PC-9 (cell line): Measurements from ENCODE around the gene SLK. TPM values are rescaled to one million over a fixed set of nuclear protein-coding genes. Genes with fewer than 3 reads are reported as not detected.

Experiments used
- BruUV-seq: library from RNA; stranded (reverse); fragments of 400-500 nt; replicated peaks from 2 replicates; lab custom pipeline; 2021; lab: Mats Ljungman, UMichigan
- CTCF ChIA-PET: fragments of 300-600 bp; sonication (Branson Sonifier 250); formaldehyde crosslinking; loops from one replicate; lab custom pipeline; 2022; ENCODE audit warnings: antibody characterized with exemption; lab: Charles Lee
- POLR2A ChIA-PET: fragments of 300-600 bp; sonication (Branson Sonifier 250); formaldehyde crosslinking; loops from one replicate; lab custom pipeline; 2022; ENCODE audit warnings: antibody characterized with exemption; ENCODE audit not compliant: unreplicated experiment; lab: Charles Lee
- DNase-seq, 2 experiments: peaks; one replicate each; pipeline versions ENCODE4 v3.0.0 to v3.0.0-alpha.2; 2015 to 2022; ENCODE audit warnings: mixed read lengths in 1 of 2
- H2AFZ ChIP-seq: fragments of 200-600 bp; sonication (generic); 2 replicates; pipeline ENCODE4 v1.8.1; 2017; ENCODE audit warnings: antibody characterized with exemption
- H3F3A ChIP-seq: fragments of 200-600 bp; sonication (generic); 2 replicates; pipeline ENCODE4 v1.8.1; 2017; ENCODE audit warnings: antibody characterized with exemption, mild to moderate bottlenecking, low read depth; ENCODE audit not compliant: insufficient read depth
- H3K27ac ChIP-seq: fragments of 200-600 bp; sonication (generic); 2 replicates; pipeline ENCODE4 v1.6.1; 2016; ENCODE audit warnings: mixed run types
- H3K27me3 ChIP-seq: fragments of 200-600 bp; sonication (generic); 2 replicates; pipeline ENCODE4 v1.6.1; 2016; ENCODE audit warnings: low read depth, mixed run types; ENCODE audit not compliant: insufficient read depth
- H3K36me3 ChIP-seq: fragments of 200-600 bp; sonication (generic); 2 replicates; pipeline ENCODE4 v1.6.1; 2016; ENCODE audit warnings: low read depth, mixed run types
- H3K4me1 ChIP-seq: fragments of 200-600 bp; sonication (generic); replicated peaks from 2 replicates; pipeline ENCODE4 v1.6.1; 2016; ENCODE audit warnings: mixed run types; ENCODE audit not compliant: insufficient read depth
- H3K4me2 ChIP-seq: fragments of 200-600 bp; sonication (generic); 2 replicates; pipeline ENCODE4 v1.6.1; 2017; ENCODE audit warnings: mixed run types
- H3K4me3 ChIP-seq: fragments of 200-600 bp; sonication (generic); 2 replicates; pipeline ENCODE4 v1.6.1; 2016; ENCODE audit warnings: mixed run types
- H3K79me2 ChIP-seq: fragments of 200-600 bp; sonication (generic); 2 replicates; pipeline ENCODE4 v1.6.1; 2017; ENCODE audit warnings: low read depth, mixed run types
- H3K9me2 ChIP-seq: fragments of 200-600 bp; sonication (generic); 2 replicates; pipeline ENCODE4 v1.8.1; 2017; ENCODE audit warnings: mild to moderate bottlenecking; ENCODE audit not compliant: insufficient read depth
- H3K9me3 ChIP-seq: fragments of 200-600 bp; sonication (generic); 2 replicates; pipeline ENCODE4 v1.8.1; 2016; ENCODE audit warnings: low read depth; ENCODE audit not compliant: insufficient read depth
- H4K20me1 ChIP-seq: fragments of 200-600 bp; sonication (generic); 2 replicates; pipeline ENCODE4 v1.8.1; 2017; ENCODE audit not compliant: insufficient read depth
- EZH2 ChIP-seq: fragments of 200-600 bp; sonication (generic); IDR thresholded peaks from 2 replicates; pipeline ENCODE4 v1.8.0; 2017; ENCODE audit warnings: antibody characterized with exemption, low read depth
- intact Hi-C: fragments of 100-400 bp; cut with micrococcal nuclease; formaldehyde crosslinking; loops from one replicate; pipeline ENCODE4 v1.10.0; 2022; ENCODE audit not compliant: unreplicated experiment
- total RNA-seq: library from RNA; stranded (reverse); gene quantifications from 2 replicates; pipeline ENCODE4 v1.2.3, GENCODE V29; 2021
- TF ChIP-seq, protein P1 (sequence below): fragments of 200-600 bp; sonication (generic); conservative IDR thresholded peaks from 2 replicates; pipeline ENCODE4 v1.6.1; 2017; ENCODE audit warnings: mixed run types, antibody characterized with exemption, mild to moderate bottlenecking, moderate library complexity

Gene SLK
- total RNA-seq, 1 experiment from 2014 or later, result 30.4 TPM

DNA sequence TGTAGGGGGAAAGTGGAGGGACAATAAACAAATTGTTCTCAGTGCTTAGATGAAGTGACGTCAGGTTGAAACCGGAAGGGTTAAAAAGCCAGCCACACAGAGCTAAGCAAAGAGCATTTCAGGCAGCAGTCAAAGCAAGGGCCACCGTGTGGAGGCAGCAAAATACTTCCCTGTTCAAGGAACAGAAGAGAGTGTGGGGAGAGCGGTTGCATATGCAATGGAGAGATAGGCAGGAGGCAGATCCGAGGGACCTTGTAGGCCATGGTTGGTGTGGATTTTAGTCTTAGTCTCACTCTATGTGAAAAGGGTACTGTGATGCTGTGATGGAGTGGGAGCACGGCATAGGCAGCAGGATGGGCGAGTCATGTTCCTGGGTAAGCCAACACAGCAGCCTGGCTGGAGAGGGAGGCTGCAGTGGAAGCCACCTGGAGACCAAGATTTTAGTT is 45.2 kb upstream of the SLK start:
- H4K20me1 ChIP-seq, result no peaks in the 10 kb centered on the region
- TF ChIP-seq EZH2, result no peak
- TF ChIP-seq, protein P1, sequence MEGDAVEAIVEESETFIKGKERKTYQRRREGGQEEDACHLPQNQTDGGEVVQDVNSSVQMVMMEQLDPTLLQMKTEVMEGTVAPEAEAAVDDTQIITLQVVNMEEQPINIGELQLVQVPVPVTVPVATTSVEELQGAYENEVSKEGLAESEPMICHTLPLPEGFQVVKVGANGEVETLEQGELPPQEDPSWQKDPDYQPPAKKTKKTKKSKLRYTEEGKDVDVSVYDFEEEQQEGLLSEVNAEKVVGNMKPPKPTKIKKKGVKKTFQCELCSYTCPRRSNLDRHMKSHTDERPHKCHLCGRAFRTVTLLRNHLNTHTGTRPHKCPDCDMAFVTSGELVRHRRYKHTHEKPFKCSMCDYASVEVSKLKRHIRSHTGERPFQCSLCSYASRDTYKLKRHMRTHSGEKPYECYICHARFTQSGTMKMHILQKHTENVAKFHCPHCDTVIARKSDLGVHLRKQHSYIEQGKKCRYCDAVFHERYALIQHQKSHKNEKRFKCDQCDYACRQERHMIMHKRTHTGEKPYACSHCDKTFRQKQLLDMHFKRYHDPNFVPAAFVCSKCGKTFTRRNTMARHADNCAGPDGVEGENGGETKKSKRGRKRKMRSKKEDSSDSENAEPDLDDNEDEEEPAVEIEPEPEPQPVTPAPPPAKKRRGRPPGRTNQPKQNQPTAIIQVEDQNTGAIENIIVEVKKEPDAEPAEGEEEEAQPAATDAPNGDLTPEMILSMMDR, result no peak
- no peaks in the 10 kb centered on the region for H3K9me2 ChIP-seq
- H3K4me1 ChIP-seq, result peaks cover 31% of the 10 kb centered on the region
- H3K4me2 ChIP-seq, result no peak overlapping the region
- H3K27ac ChIP-seq, result no peak overlapping the region
- peaks cover 7% of the 10 kb centered on the region for H3K79me2 ChIP-seq
- no peak overlapping the region for H2AFZ ChIP-seq
- no peaks in the 10 kb centered on the region for H3K9me3 ChIP-seq
- no TSS peak for BruUV-seq
- ChIA-PET POLR2A (no interaction called here), CTCF (no interaction called here)
- no peak overlapping the region for H3K4me3 ChIP-seq
- H3K36me3 ChIP-seq, result no peaks in the 10 kb centered on the region
- no peak for DNase-seq
- no peaks in the 10 kb centered on the region for H3K27me3 ChIP-seq
- peaks cover 29% of the 10 kb centered on the region; the same call in 1 of the 2 replicates for H3F3A ChIP-seq
- intact Hi-C loops, result no loop called here

- H3K4me1 ChIP-seq, result peaks cover 30% of the 10 kb centered on the region
- TF ChIP-seq EZH2, result no peak
- TF ChIP-seq, protein P1, result no peak
- no peaks in the 10 kb centered on the region for H3K9me3 ChIP-seq
- H3K4me3 ChIP-seq, result no peak overlapping the region
- H3K27me3 ChIP-seq, result no peaks in the 10 kb centered on the region
- H3F3A ChIP-seq, result peaks cover 22% of the 10 kb centered on the region; the same call in 1 of the 2 replicates
- POLR2A ChIA-PET, result no interaction called here
- H2AFZ ChIP-seq, result no peak overlapping the region
- H3K4me2 ChIP-seq, result no peak overlapping the region
- no TSS peak for BruUV-seq
- no peaks in the 10 kb centered on the region for H3K36me3 ChIP-seq
- H3K9me2 ChIP-seq, result no peaks in the 10 kb centered on the region
- CTCF ChIA-PET, result no interaction called here
- intact Hi-C loops, result no loop called here
- H4K20me1 ChIP-seq, result no peaks in the 10 kb centered on the region
- peak overlapping the region; percentile 58; the same call in 1 of the 2 replicates for H3K27ac ChIP-seq
- DNase-seq, result no peak
- H3K79me2 ChIP-seq, result no peaks in the 10 kb centered on the region
Measured at GRCh38 chr10:103922659-103923058, 44.3 kb upstream of the SLK start.

- H4K20me1 ChIP-seq, result no peaks in the 10 kb centered on the region
- BruUV-seq, result no TSS peak
- no peaks in the 10 kb centered on the region for H3K9me2 ChIP-seq
- ChIA-PET CTCF (no interaction called here), POLR2A (no interaction called here)
- H3K27ac ChIP-seq, result peak overlapping the region; percentile 58
- H3K4me3 ChIP-seq, result no peak overlapping the region
- H3K79me2 ChIP-seq, result no peaks in the 10 kb centered on the region
- DNase-seq, result peak; percentile 17 to 82
- no peaks in the 10 kb centered on the region for H3K36me3 ChIP-seq
- peaks cover 29% of the 10 kb centered on the region for H3K4me1 ChIP-seq
- no peak overlapping the region for H2AFZ ChIP-seq
- H3K4me2 ChIP-seq, result peak overlapping the region; percentile 10
- peaks cover 19% of the 10 kb centered on the region; the same call in 1 of the 2 replicates for H3F3A ChIP-seq
- intact Hi-C loops, result no loop called here
- H3K9me3 ChIP-seq, result no peaks in the 10 kb centered on the region
- TF ChIP-seq, protein P1, result no peak
- no peak for TF ChIP-seq EZH2
- H3K27me3 ChIP-seq, result no peaks in the 10 kb centered on the region
Measured at GRCh38 chr10:103923502-103923901, 43.4 kb upstream of the SLK start.
